Endothelial cell of umbilical vein (primary cell): ENCODE results near the gene VSX1. TPM values are rescaled to one million over a fixed set of nuclear protein-coding genes. Genes with fewer than 3 reads are reported as not detected.

Source experiments
- BruUV-seq: library from RNA; stranded (reverse); fragments of 400-500 nt; replicated peaks from 2 replicates; lab custom pipeline; 2021; lab: Mats Ljungman, UMichigan
- CTCF ChIA-PET: fragments of 300-600, 350-600 bp; sonication (Branson Sonifier 250); formaldehyde crosslinking; loops from one replicate; lab custom pipeline; 2021; ENCODE audit warnings: antibody characterized with exemption, inconsistent platforms; lab: Charles Lee
- POLR2A ChIA-PET: fragments of 300-600, 350-600 bp; sonication (Branson Sonifier 250); formaldehyde crosslinking; loops from one replicate; lab custom pipeline; 2021; ENCODE audit warnings: antibody characterized with exemption, inconsistent platforms; lab: Charles Lee
- DNase-seq: peaks from one replicate; pipeline ENCODE4 v3.0.0-alpha.2; 2011; ENCODE audit warnings: low read depth, low spot score
- FAIRE-seq: peaks from 2 replicates; lab custom pipeline; 2011; peaks lifted over from hg19 to GRCh38; lab: Jason Lieb, UNC
- H2AFZ ChIP-seq: 2 replicates; pipeline ENCODE4 v1.6.0; 2012; ENCODE audit warnings: low read depth, low read length, control low read depth, inconsistent platforms
- H3K27ac ChIP-seq: 2 replicates; pipeline ENCODE4 v1.5.1; 2011; ENCODE audit warnings: low read depth, mild to moderate bottlenecking, control low read depth, low read length, moderate library complexity; ENCODE audit not compliant: insufficient read depth
- H3K27me3 ChIP-seq, 2 experiments: 2 replicates each; pipeline versions ENCODE4 v1.6.0 to v1.6.1; 2011; ENCODE audit warnings: low read length in 2 of 2, mixed read lengths in 1 of 2; ENCODE audit not compliant: control insufficient read depth in 2 of 2, insufficient read depth in 2 of 2
- H3K36me3 ChIP-seq, 2 experiments: 2 replicates in 1 of 2; 3 replicates in 1 of 2; pipeline ENCODE4 v1.5.1; 2011; ENCODE audit warnings: low read length in 2 of 2, mild to moderate bottlenecking in 1 of 2, moderate library complexity in 1 of 2; ENCODE audit not compliant: control insufficient read depth in 2 of 2, insufficient read depth in 2 of 2; ENCODE audit errors: extremely low read depth in 1 of 2
- H3K4me1 ChIP-seq: 3 replicates; pipeline ENCODE4 v1.5.1; 2011; ENCODE audit warnings: mild to moderate bottlenecking, low read length; ENCODE audit not compliant: control insufficient read depth, insufficient read depth; ENCODE audit errors: extremely low read depth
- H3K4me2 ChIP-seq: 2 replicates; pipeline ENCODE4 v1.6.1; 2011; ENCODE audit warnings: low read length, control low read depth, mixed read lengths; ENCODE audit not compliant: insufficient read depth
- H3K4me3 ChIP-seq, 3 experiments: fragments of 200-600 bp in 1 of 3; sonication (generic), shearing (Covaris generic) in 1 of 3; replicated peaks in 1 of 3; 2 replicates each; pipeline ENCODE4 v1.5.1; 2011 to 2016; ENCODE audit warnings: control low read depth in 3 of 3, low read length in 3 of 3, mild to moderate bottlenecking in 2 of 3, inconsistent platforms in 1 of 3, low read depth in 1 of 3, moderate library complexity in 1 of 3; ENCODE audit not compliant: insufficient read depth in 1 of 3
- H3K79me2 ChIP-seq: 2 replicates; pipeline ENCODE4 v1.6.0; 2012; ENCODE audit warnings: low read length, inconsistent platforms; ENCODE audit not compliant: control insufficient read depth, insufficient read depth
- H3K9ac ChIP-seq: replicated peaks from 2 replicates; pipeline ENCODE3; 2011; ENCODE audit warnings: low read length, control low read depth; ENCODE audit not compliant: insufficient read depth; ENCODE audit errors: extremely low read depth
- H3K9me1 ChIP-seq: replicated peaks from 3 replicates; pipeline ENCODE4 v1.6.0; 2011; ENCODE audit warnings: mild to moderate bottlenecking, low read length; ENCODE audit not compliant: control insufficient read depth, insufficient read depth; ENCODE audit errors: extremely low read depth
- H3K9me3 ChIP-seq: replicated peaks from 2 replicates; pipeline ENCODE4 v1.5.1; 2012; ENCODE audit warnings: low read length, inconsistent platforms; ENCODE audit not compliant: control insufficient read depth, insufficient read depth
- H4K20me1 ChIP-seq: replicated peaks from 2 replicates; pipeline ENCODE3; 2011; ENCODE audit warnings: mild to moderate bottlenecking, low read length; ENCODE audit not compliant: control insufficient read depth, insufficient read depth; ENCODE audit errors: extremely low read depth
- CTCF ChIP-seq, 2 donors: IDR thresholded peaks; 1 replicate in 1 of 2; 2 replicates in 1 of 2; pipeline ENCODE4 v1.5.1; 2011; ENCODE audit warnings: low read length in 2 of 2, mild to moderate bottlenecking in 2 of 2, moderate library complexity in 2 of 2, control low read depth in 1 of 2, inconsistent platforms in 1 of 2, low read depth in 1 of 2; ENCODE audit not compliant: insufficient read depth in 1 of 2; ENCODE audit errors: extremely low read depth in 1 of 2
- EZH2 ChIP-seq: IDR thresholded peaks from 2 replicates; pipeline ENCODE4 v1.6.1; 2012; ENCODE audit warnings: borderline replicate concordance, low read depth, mild to moderate bottlenecking, moderate library complexity, low read length, inconsistent platforms; ENCODE audit not compliant: severe bottlenecking
- FOS ChIP-seq: IDR thresholded peaks from 2 replicates; pipeline ENCODE4 v1.6.1; 2011; ENCODE audit warnings: mild to moderate bottlenecking, low read length, moderate library complexity, borderline replicate concordance; ENCODE audit not compliant: insufficient read depth
- GATA2 ChIP-seq: IDR thresholded peaks from 2 replicates; pipeline ENCODE4 v1.7.0; 2011; ENCODE audit warnings: low read depth, mild to moderate bottlenecking, moderate library complexity, mixed read lengths, low read length; ENCODE audit not compliant: insufficient read length, insufficient read depth
- JUN ChIP-seq: IDR thresholded peaks from 2 replicates; pipeline ENCODE4 v1.6.1; 2011; ENCODE audit warnings: borderline replicate concordance, low read depth; ENCODE audit not compliant: insufficient read length, insufficient read depth
- MAX ChIP-seq: IDR thresholded peaks from 2 replicates; pipeline ENCODE4 v1.6.1; 2011; ENCODE audit not compliant: insufficient read depth, insufficient read length
- MYC ChIP-seq: IDR thresholded peaks from one replicate; pipeline ENCODE4 v1.6.1; 2011; ENCODE audit warnings: mild to moderate bottlenecking, low read depth, low read length
- POLR2A ChIP-seq: IDR thresholded peaks from 2 replicates; pipeline ENCODE4 v1.6.1; 2012; ENCODE audit warnings: low read depth, mild to moderate bottlenecking, control low read depth, low read length
- POLR2AphosphoS5 ChIP-seq: IDR thresholded peaks from 2 replicates; pipeline ENCODE4 v1.6.1; 2012; ENCODE audit warnings: low read depth, mild to moderate bottlenecking, control low read depth, low read length, moderate library complexity; ENCODE audit not compliant: insufficient read depth
- dilution Hi-C: fragments of 300-500 bp; cut with MboI; formaldehyde crosslinking; loops from one replicate; pipeline ENCODE4 v1.15.0; 2019; ENCODE audit warnings: low sequenced_read_pairs; ENCODE audit not compliant: extremely low pct_ligation_motif_present
- intact Hi-C: fragments of 100-400 bp; cut with micrococcal nuclease; formaldehyde crosslinking; loops from one replicate; pipeline ENCODE4 v1.10.0; 2022
- polyA plus RNA-seq, 4 experiments: library from polyadenylated mRNA; depleted of rRNA in 3 of 4; stranded (reverse) in 3 of 4; unstranded in 1 of 4; fragments of >200 nt; gene quantifications; 2 replicates each; pipeline versions ENCODE4 v1.2.1 to v1.2.3, GENCODE V29; 2011 to 2012; ENCODE audit warnings: missing spikeins in 1 of 4
- total RNA-seq: library from RNA; stranded (reverse); gene quantifications from 2 replicates; pipeline ENCODE4 v1.2.3, GENCODE V29; 2021

Gene VSX1
- total and polyA plus RNA-seq, 2 donors (not counting 3 experiments of a cell fraction or from before 2014, with no cell fraction given): not detected

- FAIRE-seq: no peak
- no peaks in the 10 kb centered on the region for H3K79me2 ChIP-seq
- H4K20me1 ChIP-seq: no peaks in the 10 kb centered on the region
- H3K9ac ChIP-seq: no peak overlapping the region
- H3K36me3 ChIP-seq: no peaks in the 10 kb centered on the region
- no TSS peak for BruUV-seq
- peaks cover 7% of the 10 kb centered on the region for H3K4me1 ChIP-seq
- CTCF ChIA-PET: interaction anchor here (1.5 kb wide), 1 partner anchor 22 kb away, joined by 3 read pairs; no protein-coding TSS in a partner anchor
- no peaks in the 10 kb centered on the region for H3K9me1 ChIP-seq
- H2AFZ ChIP-seq: no peak overlapping the region
- H3K4me3 ChIP-seq: no peak overlapping the region
- H3K4me2 ChIP-seq: no peak overlapping the region
- TF ChIP-seq EZH2 (no peak), POLR2AphosphoS5 (no peak), JUN (no peak), MAX (no peak), FOS (no peak), MYC (no peak), POLR2A (no peak), CTCF (IDR thresholded peaks at IDR 0.05; ENCODE audit: extremely low read depth in 1 of 2, insufficient read depth in 1 of 2, low read depth in 1 of 2, low read length in 2 of 2) (no peak), GATA2 (no peak)
- POLR2A ChIA-PET: no interaction called here
- DNase-seq: peak; percentile 9
- H3K27me3 ChIP-seq: peaks cover 8 to 14% of the 10 kb centered on the region in 2 experiments
- H3K9me3 ChIP-seq: no peaks in the 10 kb centered on the region
- intact Hi-C loops: loop anchor here (5.0 kb wide), 2 partner anchors 191 to 336 kb away; partner anchors contain the start of genes ABHD12 and PYGB
- no peak overlapping the region for H3K27ac ChIP-seq
- dilution Hi-C loops: no loop called here
These were observed 26.0 kb downstream of the VSX1 start for GRCh38 chr20:25055711-25056495.
